A673 (cell line): ENCODE data around the gene GPC6. TPM values are rescaled to one million over a fixed set of nuclear protein-coding genes. Genes with fewer than 3 reads are reported as not detected.

Source experiments
- BruUV-seq: library from RNA; stranded (reverse); fragments of 400-500 nt; replicated peaks from 2 replicates; lab custom pipeline; 2021; lab: Mats Ljungman, UMichigan
- CTCF ChIA-PET: fragments of 300-600 bp; sonication (Branson Sonifier 250); formaldehyde crosslinking; loops from one replicate; lab custom pipeline; 2022; ENCODE audit warnings: antibody characterized with exemption; lab: Charles Lee
- POLR2A ChIA-PET: fragments of 300-600 bp; sonication (Branson Sonifier 250); formaldehyde crosslinking; loops from one replicate; lab custom pipeline; 2022; ENCODE audit warnings: antibody characterized with exemption; ENCODE audit not compliant: low non-redundant PET; lab: Charles Lee
- DNase-seq: peaks from one replicate; pipeline ENCODE4 v3.0.0-alpha.2; 2015; ENCODE audit warnings: low spot score
- H3K27ac ChIP-seq: fragments of 200-600 bp; sonication (generic); 2 replicates; pipeline ENCODE4 v1.5.1; 2016; ENCODE audit warnings: mixed run types, low read depth, mild to moderate bottlenecking, mixed read lengths, antibody characterized with exemption, low read length; ENCODE audit not compliant: poor library complexity, severe bottlenecking
- H3K27me3 ChIP-seq: fragments of 200-600 bp; sonication (generic); replicated peaks from 2 replicates; pipeline ENCODE4 v1.6.1; 2017; ENCODE audit warnings: mixed run types, low read depth, mild to moderate bottlenecking, mixed read lengths, antibody characterized with exemption, low read length; ENCODE audit not compliant: insufficient read depth, poor library complexity
- H3K36me3 ChIP-seq: fragments of 200-600 bp; sonication (generic); 2 replicates; pipeline ENCODE4 v1.6.1; 2016; ENCODE audit warnings: mixed run types, mild to moderate bottlenecking, mixed read lengths, antibody characterized with exemption, low read length; ENCODE audit not compliant: insufficient read depth, poor library complexity, severe bottlenecking
- H3K4me1 ChIP-seq: fragments of 200-600 bp; sonication (generic); 2 replicates; pipeline ENCODE4 v1.6.1; 2017; ENCODE audit warnings: mixed run types, mild to moderate bottlenecking, mixed read lengths, antibody characterized with exemption, low read length; ENCODE audit not compliant: insufficient read depth, poor library complexity, severe bottlenecking
- H3K4me3 ChIP-seq: fragments of 200-600 bp; sonication (generic); 2 replicates; pipeline ENCODE4 v1.5.1; 2016; ENCODE audit warnings: low read depth, mixed run types, mild to moderate bottlenecking, mixed read lengths, low read length; ENCODE audit not compliant: poor library complexity, severe bottlenecking
- H3K9me3 ChIP-seq: fragments of 200-600 bp; sonication (generic); 2 replicates; pipeline ENCODE4 v1.6.1; 2016; ENCODE audit warnings: mixed run types, low read depth, mild to moderate bottlenecking, mixed read lengths, antibody characterized with exemption, low read length; ENCODE audit not compliant: poor library complexity, severe bottlenecking
- EZH2 ChIP-seq: fragments of 200-600 bp; sonication (generic); IDR thresholded peaks from 2 replicates; pipeline ENCODE4 v1.6.1; 2017; ENCODE audit warnings: borderline replicate concordance, low read depth, mild to moderate bottlenecking, mixed read lengths, antibody characterized with exemption, low read length; ENCODE audit not compliant: poor library complexity, severe bottlenecking
- intact Hi-C: fragments of 100-400 bp; cut with micrococcal nuclease; formaldehyde crosslinking; loops from one replicate; pipeline ENCODE4 v1.10.0; 2022; ENCODE audit not compliant: unreplicated experiment
- total RNA-seq: library from RNA; stranded (reverse); gene quantifications from 2 replicates; pipeline ENCODE4 v1.2.3, GENCODE V29; 2021
- TF ChIP-seq, protein P1 (sequence below): fragments of 300-800, 200-600 bp; sonication (generic); conservative IDR thresholded peaks from 2 replicates; pipeline ENCODE4 v1.5.1; 2017; ENCODE audit warnings: low read depth, mild to moderate bottlenecking, antibody characterized with exemption, low read length, moderate library complexity, mixed read lengths

The GPC6 gene
- total RNA-seq, 1 experiment from 2014 or later: 23.3 TPM

DNA sequence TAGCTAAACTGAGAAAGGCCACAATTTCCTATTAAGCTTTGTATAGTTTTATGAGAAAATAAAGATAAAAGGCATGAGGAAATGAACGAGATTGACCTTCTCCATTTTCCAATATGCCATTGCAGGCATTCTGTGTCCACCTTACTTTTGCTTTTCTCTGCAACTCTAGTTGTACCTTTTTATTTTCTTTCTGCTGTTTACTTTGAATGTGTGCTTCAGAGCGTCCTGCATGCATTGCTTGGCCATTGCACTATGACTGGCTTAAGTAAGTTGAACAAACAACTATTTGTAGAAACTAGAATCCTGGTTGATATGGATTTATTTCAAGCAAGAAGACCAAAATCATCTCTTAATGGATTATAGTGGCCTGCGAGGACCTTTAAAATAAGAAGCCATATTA is 510.3 kb downstream of the GPC6 start:
- POLR2A ChIA-PET: no interaction called here
- Histone ChIP-seq H3K27ac (no peak overlapping the region), H3K36me3 (no peaks in the 10 kb centered on the region), H3K4me3 (no peak overlapping the region), H3K9me3 (no peaks in the 10 kb centered on the region), H3K4me1 (no peaks in the 10 kb centered on the region), H3K27me3 (no peaks in the 10 kb centered on the region)
- BruUV-seq: no TSS peak
- TF ChIP-seq, protein P1, sequence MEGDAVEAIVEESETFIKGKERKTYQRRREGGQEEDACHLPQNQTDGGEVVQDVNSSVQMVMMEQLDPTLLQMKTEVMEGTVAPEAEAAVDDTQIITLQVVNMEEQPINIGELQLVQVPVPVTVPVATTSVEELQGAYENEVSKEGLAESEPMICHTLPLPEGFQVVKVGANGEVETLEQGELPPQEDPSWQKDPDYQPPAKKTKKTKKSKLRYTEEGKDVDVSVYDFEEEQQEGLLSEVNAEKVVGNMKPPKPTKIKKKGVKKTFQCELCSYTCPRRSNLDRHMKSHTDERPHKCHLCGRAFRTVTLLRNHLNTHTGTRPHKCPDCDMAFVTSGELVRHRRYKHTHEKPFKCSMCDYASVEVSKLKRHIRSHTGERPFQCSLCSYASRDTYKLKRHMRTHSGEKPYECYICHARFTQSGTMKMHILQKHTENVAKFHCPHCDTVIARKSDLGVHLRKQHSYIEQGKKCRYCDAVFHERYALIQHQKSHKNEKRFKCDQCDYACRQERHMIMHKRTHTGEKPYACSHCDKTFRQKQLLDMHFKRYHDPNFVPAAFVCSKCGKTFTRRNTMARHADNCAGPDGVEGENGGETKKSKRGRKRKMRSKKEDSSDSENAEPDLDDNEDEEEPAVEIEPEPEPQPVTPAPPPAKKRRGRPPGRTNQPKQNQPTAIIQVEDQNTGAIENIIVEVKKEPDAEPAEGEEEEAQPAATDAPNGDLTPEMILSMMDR: no peak
- no peak for TF ChIP-seq EZH2
- intact Hi-C loops: no loop called here
- DNase-seq: no peak
- CTCF ChIA-PET: no interaction called here

DNA sequence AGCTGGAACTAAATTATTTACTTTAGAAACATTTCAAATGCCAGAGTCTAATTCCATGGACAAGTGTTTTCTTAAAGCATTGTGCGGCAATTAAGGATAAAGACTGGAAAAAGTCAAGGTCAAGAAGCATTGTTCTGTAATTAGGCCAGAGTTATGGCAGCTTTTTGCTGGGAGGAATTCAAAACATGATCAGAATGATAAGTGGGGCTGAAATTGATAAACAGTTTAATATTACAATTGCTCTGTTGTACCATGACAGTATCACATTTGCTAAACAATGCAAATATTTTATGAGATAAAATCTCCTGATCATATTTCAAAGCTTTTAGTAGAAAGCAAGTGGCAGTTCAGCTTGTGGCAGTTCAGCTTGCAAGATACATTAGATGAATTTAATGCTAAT is 513.7 kb downstream of the GPC6 start:
- TF ChIP-seq, protein P1: no peak
- no peak for TF ChIP-seq EZH2
- ChIA-PET POLR2A (no interaction called here), CTCF (no interaction called here)
- no peaks in the 10 kb centered on the region for H3K36me3 ChIP-seq
- no TSS peak for BruUV-seq
- H3K9me3 ChIP-seq: no peaks in the 10 kb centered on the region
- H3K27me3 ChIP-seq: no peaks in the 10 kb centered on the region
- intact Hi-C loops: no loop called here
- no peak overlapping the region for H3K27ac ChIP-seq
- no peak overlapping the region for H3K4me3 ChIP-seq
- no peak for DNase-seq
- H3K4me1 ChIP-seq: no peaks in the 10 kb centered on the region

- TF ChIP-seq, protein P1: no peak
- no peak for TF ChIP-seq EZH2
- ChIA-PET CTCF (no interaction called here), POLR2A (no interaction called here)
- no peak overlapping the region for H3K27ac ChIP-seq
- no peak overlapping the region for H3K4me3 ChIP-seq
- H3K36me3 ChIP-seq: no peaks in the 10 kb centered on the region
- intact Hi-C loops: no loop called here
- no TSS peak for BruUV-seq
- no peak for DNase-seq
- H3K4me1 ChIP-seq: no peaks in the 10 kb centered on the region
- no peaks in the 10 kb centered on the region for H3K9me3 ChIP-seq
- no peaks in the 10 kb centered on the region for H3K27me3 ChIP-seq
Observed at GRCh38 chr13:93744033-93744432, 517.4 kb downstream of the GPC6 start.
